ENCODE data around the gene DCST2. TPM values are rescaled to one million over a fixed set of nuclear protein-coding genes. Genes with fewer than 3 reads are reported as not detected.
A peak's percentile ranks its signal among the peaks of the same experiment; 100 is the strongest.

Gene DCST2
- polyA plus RNA-seq, 3 donors = 2.6 TPM; not detected in 2

GRCh38 chr1:155030243-155030795, 3.3 kb downstream of the DCST2 start:
- H3K4me3 ChIP-seq (replicated peaks in 1 of 3; ENCODE audit: low read depth in 2 of 3, low read length in 3 of 3) = no peak overlapping the region
- no peaks in the 10 kb centered on the region for H3K79me2 ChIP-seq (ENCODE audit: insufficient read depth, low read length)
- intact Hi-C loops (cut with micrococcal nuclease) = no loop called here

GRCh38 chr1:155029513-155030242, 3.9 kb downstream of the DCST2 start:
- H3K36me3 ChIP-seq (replicated peaks in 1 of 2; ENCODE audit: control insufficient read depth in 1 of 2, insufficient read depth in 2 of 2, low read length in 2 of 2) = no peaks in the 10 kb centered on the region
- H2AFZ ChIP-seq (ENCODE audit: insufficient read depth, low read depth, low read length, poor library complexity, severe bottlenecking) = no peak overlapping the region
- no peak overlapping the region for H3K9ac ChIP-seq (ENCODE audit: insufficient read depth, low read length, poor library complexity, severe bottlenecking)
- 98% methylated on average over 11 of the region's 16 CpGs for WGBS (ENCODE audit: insufficient coverage)
- H3K27me3 Mint-ChIP-seq (ENCODE audit: low read depth in 3 of 3) = peaks cover 2 to 9% (median 3%) of the 10 kb centered on the region in 3 donors
- H3K27ac Mint-ChIP-seq = peak overlapping the region in 2 of 7 donors; percentile 25 to 50
- no peaks in the 10 kb centered on the region for H4K20me1 ChIP-seq (ENCODE audit: insufficient read depth, low read length)
- TF ChIP-seq CTCF (IDR thresholded peaks at IDR 0.05) = no peak
- H3K27me3 ChIP-seq (ENCODE audit: control insufficient read depth in 2 of 2, insufficient read depth in 2 of 2, low read length in 2 of 2) = no peaks in the 10 kb centered on the region
- H3K36me3 Mint-ChIP-seq = peaks cover 0 to 3% of the 10 kb centered on the region in 2 donors
- peaks cover 0 to 1% (median 0%) of the 10 kb centered on the region in 7 donors for H3K9me3 Mint-ChIP-seq
- intact Hi-C loops (cut with micrococcal nuclease) = no loop called here
- peaks cover 13 to 14% of the 10 kb centered on the region in 2 donors for H3K4me1 ChIP-seq (ENCODE audit: control insufficient read depth in 1 of 2, insufficient read depth in 2 of 2, low read length in 2 of 2)
- no peaks in the 10 kb centered on the region for H3K79me2 ChIP-seq (ENCODE audit: insufficient read depth, low read length)
- H3K9me3 ChIP-seq (replicated peaks in 1 of 2; ENCODE audit: control insufficient read depth in 1 of 2, insufficient read depth in 1 of 2, low read length in 2 of 2) = no peaks in the 10 kb centered on the region
- peaks cover 21% of the 10 kb centered on the region for H3K4me1 Mint-ChIP-seq
- H3K27ac ChIP-seq (ENCODE audit: low read depth in 1 of 2, low read length in 2 of 2) = no peak overlapping the region
- H3K4me3 Mint-ChIP-seq = no peak overlapping the region
- no peak for DNase-seq
- no peak overlapping the region for H3K4me2 ChIP-seq (replicated peaks; ENCODE audit: extremely low read depth, low read length, poor library complexity, severe bottlenecking)
- H3K4me3 ChIP-seq (replicated peaks in 1 of 3; ENCODE audit: low read depth in 2 of 3, low read length in 3 of 3) = no peak overlapping the region

More at GRCh38 chr1:155030243-155030795, 3.3 kb downstream of the DCST2 start:
- no peak overlapping the region for H3K27ac Mint-ChIP-seq
- TF ChIP-seq CTCF (IDR thresholded peaks at IDR 0.05) = no peak
- H3K4me1 Mint-ChIP-seq = peaks cover 17% of the 10 kb centered on the region
- H3K9me3 Mint-ChIP-seq = peaks cover 0 to 1% (median 0%) of the 10 kb centered on the region in 7 donors
- DNase-seq = no peak
- H3K27ac ChIP-seq (ENCODE audit: low read depth in 1 of 2, low read length in 2 of 2) = no peak overlapping the region
- peaks cover 0 to 3% of the 10 kb centered on the region in 2 donors for H3K36me3 Mint-ChIP-seq
- no peak overlapping the region for H2AFZ ChIP-seq (ENCODE audit: insufficient read depth, low read depth, low read length, poor library complexity, severe bottlenecking)
- H3K4me1 ChIP-seq (ENCODE audit: control insufficient read depth in 1 of 2, insufficient read depth in 2 of 2, low read length in 2 of 2) = peaks cover 13 to 14% of the 10 kb centered on the region in 2 donors
- H3K9ac ChIP-seq (ENCODE audit: insufficient read depth, low read length, poor library complexity, severe bottlenecking) = no peak overlapping the region
- H3K4me2 ChIP-seq (replicated peaks; ENCODE audit: extremely low read depth, low read length, poor library complexity, severe bottlenecking) = no peak overlapping the region
- no peaks in the 10 kb centered on the region for H3K36me3 ChIP-seq (replicated peaks in 1 of 2; ENCODE audit: control insufficient read depth in 1 of 2, insufficient read depth in 2 of 2, low read length in 2 of 2)
- peaks cover 3 to 9% (median 3%) of the 10 kb centered on the region in 3 donors for H3K27me3 Mint-ChIP-seq (ENCODE audit: low read depth in 3 of 3)
- WGBS (ENCODE audit: insufficient coverage) = 84% methylated on average over 15 of the region's 15 CpGs
- H3K4me3 Mint-ChIP-seq = no peak overlapping the region
- H3K9me3 ChIP-seq (replicated peaks in 1 of 2; ENCODE audit: control insufficient read depth in 1 of 2, insufficient read depth in 1 of 2, low read length in 2 of 2) = no peaks in the 10 kb centered on the region
- H3K27me3 ChIP-seq (ENCODE audit: control insufficient read depth in 2 of 2, insufficient read depth in 2 of 2, low read length in 2 of 2) = no peaks in the 10 kb centered on the region
- no peaks in the 10 kb centered on the region for H4K20me1 ChIP-seq (ENCODE audit: insufficient read depth, low read length)
